ENCODE measurements around the gene C7orf25.
"Not testable (repeated sequence)": the region's sequence is repeated elsewhere in the genome, so short reads cannot be mapped to it uniquely, and the experiment has no call there.

C7orf25 gene

GRCh38 chr7:42886893-42887505 lies 24.9 kb downstream of the C7orf25 start:
- TF ChIP-seq CTCF (conservative IDR thresholded peaks at IDR 0.05) (no peak), ZFX (IDR thresholded peaks at IDR 0.05) (no peak)

GRCh38 chr7:42886129-42886528 lies 25.7 kb downstream of the C7orf25 start:
- TF ChIP-seq CTCF (conservative IDR thresholded peaks at IDR 0.05) (peak; percentile 60), ZFX (IDR thresholded peaks at IDR 0.05) (no peak)
- H3K27ac ChIP-seq = peak overlapping the region; percentile 57

More at GRCh38 chr7:42886893-42887505, 24.9 kb downstream of the C7orf25 start:
- H3K27ac ChIP-seq = no peak overlapping the region

GRCh38 chr7:42885183-42885582 lies 26.7 kb downstream of the C7orf25 start:
- H3K27ac ChIP-seq = not testable (repeated sequence)

GRCh38 chr7:42883950-42884349 lies 27.9 kb downstream of the C7orf25 start:
- no peak overlapping the region for H3K27ac ChIP-seq

GRCh38 chr7:42880392-42880791 lies 31.5 kb downstream of the C7orf25 start:
- H3K27ac ChIP-seq = no peak overlapping the region
- no peak for TF ChIP-seq ZFX (IDR thresholded peaks at IDR 0.05)
- TF ChIP-seq CTCF (conservative IDR thresholded peaks at IDR 0.05) = no peak

More at GRCh38 chr7:42883950-42884349, 27.9 kb downstream of the C7orf25 start:
- TF ChIP-seq CTCF (conservative IDR thresholded peaks at IDR 0.05) = no peak
- no peak for TF ChIP-seq ZFX (IDR thresholded peaks at IDR 0.05)

GRCh38 chr7:42878303-42878702 lies 33.6 kb downstream of the C7orf25 start:
- TF ChIP-seq CTCF (conservative IDR thresholded peaks at IDR 0.05) = no peak
- H3K27ac ChIP-seq = no peak overlapping the region

GRCh38 chr7:42877862-42878261 lies 34.0 kb downstream of the C7orf25 start:
- no peak overlapping the region for H3K27ac ChIP-seq

More at GRCh38 chr7:42877862-42878261, 34.0 kb downstream of the C7orf25 start:
- no peak for TF ChIP-seq ZFX (IDR thresholded peaks at IDR 0.05)
- TF ChIP-seq CTCF (conservative IDR thresholded peaks at IDR 0.05) = no peak
